ENCODE results near the gene RDH16.
"Not testable (repeated sequence)": the region's sequence is repeated elsewhere in the genome, so short reads cannot be mapped to it uniquely, and the experiment has no call there.

The RDH16 gene

GRCh38 chr12:56916296-56916995, 41.0 kb downstream of the RDH16 start:
- no peak for DNase-seq

GRCh38 chr12:56914724-56915123, 42.7 kb downstream of the RDH16 start:
- no peak for DNase-seq

- DNase-seq, result no peak
Observed at GRCh38 chr12:56914256-56914655, 43.2 kb downstream of the RDH16 start.

- not testable (repeated sequence) for DNase-seq
Observed at GRCh38 chr12:56909403-56909802, 48.0 kb downstream of the RDH16 start.

- no peak for DNase-seq
Observed at GRCh38 chr12:56908136-56908535, 49.3 kb downstream of the RDH16 start.

GRCh38 chr12:56905852-56906251, 51.6 kb downstream of the RDH16 start:
- DNase-seq, result no peak

- no peak for DNase-seq
Observed at GRCh38 chr12:56903374-56903773, 54.0 kb downstream of the RDH16 start.

Data from cortex of kidney (tissue), 1 donor.